HEK293T (cell line): Measurements from ENCODE around the gene RASSF5.

Source experiments
- ELF4 ChIP-seq: fragments of 450-650 bp; IDR thresholded peaks from 2 replicates; pipeline ENCODE4 v1.6.1; 2017; ENCODE audit warnings: antibody characterized with exemption
- FOXA1 ChIP-seq: fragments of 450-650 bp; IDR thresholded peaks from 2 replicates; pipeline ENCODE4 v1.6.1; 2016; ENCODE audit warnings: mild to moderate bottlenecking
- FOXM1 ChIP-seq: fragments of 450-650 bp; IDR thresholded peaks from 2 replicates; pipeline ENCODE4 v1.6.1; 2017; ENCODE audit warnings: mild to moderate bottlenecking, borderline replicate concordance
- L3MBTL2 ChIP-seq: fragments of 450-650 bp; conservative IDR thresholded peaks from 2 replicates; pipeline ENCODE4 v1.6.1; 2016; ENCODE audit warnings: mild to moderate bottlenecking
- NFRKB ChIP-seq: fragments of 450-650 bp; IDR thresholded peaks from 2 replicates; pipeline ENCODE4 v1.6.1; 2016; ENCODE audit warnings: mild to moderate bottlenecking, moderate library complexity
- PKNOX1 ChIP-seq: fragments of 450-650 bp; IDR thresholded peaks from 2 replicates; pipeline ENCODE4 v1.6.1; 2016
- SP1 ChIP-seq: fragments of 450-650 bp; IDR thresholded peaks from 2 replicates; pipeline ENCODE4 v1.6.1; 2017
- SUZ12 ChIP-seq: fragments of 450-650 bp; IDR thresholded peaks from 2 replicates; pipeline ENCODE4 v1.6.1; 2016; ENCODE audit warnings: mild to moderate bottlenecking
- TARDBP ChIP-seq: fragments of 450-650 bp; IDR thresholded peaks from 2 replicates; pipeline ENCODE4 v1.6.1; 2016
- ZNF384 ChIP-seq: fragments of 450-650 bp; IDR thresholded peaks from 2 replicates; pipeline ENCODE4 v1.6.1; 2016

GRCh38 chr1:206508956-206509355, 1.6 kb downstream of the RASSF5 start:
- TF ChIP-seq SP1 (no peak), L3MBTL2 (no peak), TARDBP (no peak), SUZ12 (no peak), FOXM1 (no peak), FOXA1 (no peak), NFRKB (no peak), ZNF384 (no peak), ELF4 (no peak), PKNOX1 (no peak)
